ENCODE measurements around the gene GZF1.

- TF ChIP-seq CTCF (IDR thresholded peaks at IDR 0.05), result no peak
- TF ChIP-seq ZFX (IDR thresholded peaks at IDR 0.05; ENCODE audit: borderline replicate concordance), result no peak
Observed at GRCh38 chr20:23401051-23401450, 39.1 kb downstream of the GZF1 start.
